ENCODE measurements around the gene SERP2.

- no peak for TF ChIP-seq SP2 (CRISPR knock-in tag; IDR thresholded peaks at IDR 0.05)
- TF ChIP-seq MAFF (IDR thresholded peaks at IDR 0.05; ENCODE audit: low read depth, low read length), result no peak
- TF ChIP-seq SRSF4 (IDR thresholded peaks at IDR 0.05; ENCODE audit: low read depth, low read length, poor library complexity, severe bottlenecking), result no peak
- TF ChIP-seq RNF2 (conservative IDR thresholded peaks at IDR 0.05; ENCODE audit: low read depth), result no peak
- TF ChIP-seq THRA (CRISPR knock-in tag; IDR thresholded peaks at IDR 0.05; ENCODE audit: borderline replicate concordance), result no peak
- TF ChIP-seq E2F1 (CRISPR knock-in tag; IDR thresholded peaks at IDR 0.05), result no peak
- TF ChIP-seq ESRRA (CRISPR knock-in tag; IDR thresholded peaks at IDR 0.05; ENCODE audit: low read depth), result no peak
- no peak for TF ChIP-seq ZNF121 (CRISPR knock-in tag; IDR thresholded peaks at IDR 0.05)
- no peak for TF ChIP-seq SRY (CRISPR knock-in tag; IDR thresholded peaks at IDR 0.05)
These were observed 11.1 kb upstream of the SERP2 start for GRCh38 chr13:44362394-44363040.

Data from HepG2 (cell line).